Measurements from ENCODE around the gene ADCY2. TPM values are rescaled to one million over a fixed set of nuclear protein-coding genes. Genes with fewer than 3 reads are reported as not detected.

Gene ADCY2
- total RNA-seq, 1 donor from 2014 or later = 4.5 TPM

GRCh38 chr5:7813576-7813975 lies 417.6 kb downstream of the ADCY2 start:
- Mint-ChIP-seq H3K4me3 (ENCODE audit: low read depth) (no peak overlapping the region), H3K36me3 (ENCODE audit: insufficient read depth) (no peaks in the 10 kb centered on the region), H3K27ac (no peak overlapping the region), H3K9me3 (ENCODE audit: low read depth) (no peaks in the 10 kb centered on the region), H3K4me1 (ENCODE audit: low read depth) (peaks cover 2% of the 10 kb centered on the region), H3K27me3 (peaks cover 38% of the 10 kb centered on the region)
- no peak for DNase-seq (ENCODE audit: low spot score, unreplicated experiment)
- TF ChIP-seq CTCF (IDR thresholded peaks at IDR 0.05; ENCODE audit: unreplicated experiment) = no peak

GRCh38 chr5:7814816-7815215 lies 418.9 kb downstream of the ADCY2 start:
- Mint-ChIP-seq H3K27ac (no peak overlapping the region), H3K4me3 (ENCODE audit: low read depth) (no peak overlapping the region), H3K27me3 (peaks cover 36% of the 10 kb centered on the region), H3K36me3 (ENCODE audit: insufficient read depth) (no peaks in the 10 kb centered on the region), H3K4me1 (ENCODE audit: low read depth) (peaks cover 2% of the 10 kb centered on the region), H3K9me3 (ENCODE audit: low read depth) (no peaks in the 10 kb centered on the region)
- TF ChIP-seq CTCF (IDR thresholded peaks at IDR 0.05; ENCODE audit: unreplicated experiment) = no peak
- no peak for DNase-seq (ENCODE audit: low spot score, unreplicated experiment)

- Mint-ChIP-seq H3K36me3 (ENCODE audit: insufficient read depth) (no peaks in the 10 kb centered on the region), H3K27me3 (peaks cover 36% of the 10 kb centered on the region), H3K4me3 (ENCODE audit: low read depth) (no peak overlapping the region), H3K27ac (no peak overlapping the region), H3K4me1 (ENCODE audit: low read depth) (peaks cover 2% of the 10 kb centered on the region), H3K9me3 (ENCODE audit: low read depth) (no peaks in the 10 kb centered on the region)
- TF ChIP-seq CTCF (IDR thresholded peaks at IDR 0.05; ENCODE audit: unreplicated experiment) = peak; percentile 90
- peak; percentile 84 for DNase-seq (ENCODE audit: low spot score, unreplicated experiment)
Measured at GRCh38 chr5:7815892-7816534, 420.1 kb downstream of the ADCY2 start.

- no peak for DNase-seq (ENCODE audit: low spot score, unreplicated experiment)
- H3K36me3 Mint-ChIP-seq (ENCODE audit: insufficient read depth) = no peaks in the 10 kb centered on the region
- no peak overlapping the region for H3K4me3 Mint-ChIP-seq (ENCODE audit: low read depth)
- peaks cover 2% of the 10 kb centered on the region for H3K4me1 Mint-ChIP-seq (ENCODE audit: low read depth)
- TF ChIP-seq CTCF (IDR thresholded peaks at IDR 0.05; ENCODE audit: unreplicated experiment) = no peak
- peaks cover 39% of the 10 kb centered on the region for H3K27me3 Mint-ChIP-seq
- no peaks in the 10 kb centered on the region for H3K9me3 Mint-ChIP-seq (ENCODE audit: low read depth)
- no peak overlapping the region for H3K27ac Mint-ChIP-seq
Measured at GRCh38 chr5:7816535-7816901, 420.6 kb downstream of the ADCY2 start.

GRCh38 chr5:7822449-7822848 lies 426.5 kb downstream of the ADCY2 start:
- no peak overlapping the region for H3K27ac Mint-ChIP-seq
- H3K4me3 Mint-ChIP-seq (ENCODE audit: low read depth) = no peak overlapping the region
- H3K9me3 Mint-ChIP-seq (ENCODE audit: low read depth) = no peaks in the 10 kb centered on the region
- no peaks in the 10 kb centered on the region for H3K36me3 Mint-ChIP-seq (ENCODE audit: insufficient read depth)
- peaks cover 7% of the 10 kb centered on the region for H3K27me3 Mint-ChIP-seq
- H3K4me1 Mint-ChIP-seq (ENCODE audit: low read depth) = no peaks in the 10 kb centered on the region
- DNase-seq (ENCODE audit: low spot score, unreplicated experiment) = no peak
- no peak for TF ChIP-seq CTCF (IDR thresholded peaks at IDR 0.05; ENCODE audit: unreplicated experiment)
